OCI-LY7 (cell line): ENCODE measurements around the gene SLC35G2. TPM values are rescaled to one million over a fixed set of nuclear protein-coding genes. Genes with fewer than 3 reads are reported as not detected.

ENCODE experiments used
- BruUV-seq: library from RNA; stranded (reverse); fragments of 400-500 nt; replicated peaks from 2 replicates; lab custom pipeline; 2021; lab: Mats Ljungman, UMichigan
- CTCF ChIA-PET: fragments of 300-600 bp; sonication (Branson Sonifier 250); formaldehyde crosslinking; loops from one replicate; lab custom pipeline; 2022; ENCODE audit warnings: antibody characterized with exemption; ENCODE audit not compliant: unreplicated experiment; lab: Charles Lee
- POLR2A ChIA-PET: fragments of 300-600 bp; sonication (Branson Sonifier 250); formaldehyde crosslinking; loops from one replicate; lab custom pipeline; 2022; ENCODE audit warnings: antibody characterized with exemption; lab: Charles Lee
- DNase-seq: peaks from one replicate; pipeline ENCODE4 v3.0.0-alpha.2; 2015; ENCODE audit warnings: low spot score
- H2AFZ ChIP-seq: fragments of 200-600 bp; sonication (generic), shearing (Covaris generic); 2 replicates; pipeline ENCODE4 v1.6.1; 2014; ENCODE audit warnings: mild to moderate bottlenecking, antibody characterized with exemption, low read length, moderate library complexity
- H3K27ac ChIP-seq: fragments of 200-600 bp; sonication (generic); 2 replicates; pipeline ENCODE4 v1.5.1; 2014; ENCODE audit warnings: mixed run types, low read depth, mild to moderate bottlenecking, moderate library complexity, low read length, inconsistent platforms; ENCODE audit not compliant: poor library complexity, severe bottlenecking
- H3K36me3 ChIP-seq: fragments of 200-600 bp; sonication (generic); 2 replicates; pipeline ENCODE4 v1.6.1; 2014; ENCODE audit warnings: mild to moderate bottlenecking, antibody characterized with exemption, low read length, moderate library complexity, mixed read lengths; ENCODE audit not compliant: insufficient read depth
- H3K4me1 ChIP-seq: fragments of 200-600 bp; sonication (generic); 2 replicates; pipeline ENCODE4 v1.5.1; 2014; ENCODE audit warnings: mild to moderate bottlenecking, low read length; ENCODE audit not compliant: insufficient read depth, poor library complexity, severe bottlenecking
- H3K4me2 ChIP-seq: fragments of 200-600 bp; sonication (generic); 2 replicates; pipeline ENCODE4 v1.6.1; 2014; ENCODE audit warnings: mild to moderate bottlenecking, low read length
- H3K4me3 ChIP-seq: fragments of 200-600 bp; sonication (generic); 2 replicates; pipeline ENCODE4 v1.5.1; 2014; ENCODE audit warnings: mild to moderate bottlenecking, low read depth, low read length; ENCODE audit not compliant: poor library complexity, severe bottlenecking
- H3K79me2 ChIP-seq: fragments of 200-600 bp; sonication (generic); 2 replicates; pipeline ENCODE4 v1.6.1; 2016; ENCODE audit warnings: low read depth, mild to moderate bottlenecking, low read length, moderate library complexity, mixed read lengths; ENCODE audit not compliant: insufficient read depth
- H3K9me2 ChIP-seq: fragments of 200-600 bp; sonication (generic); 2 replicates; pipeline ENCODE4 v1.6.1; 2016; ENCODE audit warnings: mild to moderate bottlenecking, low read length, mixed read lengths; ENCODE audit not compliant: insufficient read depth
- H3K9me3 ChIP-seq: fragments of 200-600 bp; sonication (generic); 2 replicates; pipeline ENCODE4 v1.6.1; 2014; ENCODE audit warnings: mild to moderate bottlenecking, mixed run types, low read length, mixed read lengths
- H4K20me1 ChIP-seq: fragments of 200-600 bp; sonication (generic); 2 replicates; pipeline ENCODE4 v1.6.1; 2014; ENCODE audit warnings: mild to moderate bottlenecking, antibody characterized with exemption, low read length, moderate library complexity, mixed read lengths; ENCODE audit not compliant: insufficient read depth
- EZH2phosphoT487 ChIP-seq: fragments of 200-600 bp; sonication (generic); IDR thresholded peaks from 2 replicates; pipeline ENCODE4 v1.6.1; 2018; ENCODE audit warnings: low read depth, borderline replicate concordance, mild to moderate bottlenecking, mixed run types, antibody characterized with exemption, low read length, moderate library complexity, mixed read lengths
- intact Hi-C: fragments of 100-400 bp; cut with micrococcal nuclease; formaldehyde crosslinking; loops from one replicate; pipeline ENCODE4 v1.10.0; 2022; ENCODE audit not compliant: unreplicated experiment
- total RNA-seq, 2 experiments: library from RNA; depleted of rRNA in 1 of 2; stranded (reverse); fragments of >200 nt in 1 of 2; shearing (Covaris generic) in 1 of 2; gene quantifications; 2 replicates each; pipeline ENCODE4 v1.2.3, GENCODE V29; 2014 to 2022
- TF ChIP-seq, protein P1 (sequence below): fragments of 200-600 bp; sonication (generic); conservative IDR thresholded peaks from 2 replicates; pipeline ENCODE4 v1.5.1; 2014; ENCODE audit warnings: mild to moderate bottlenecking, antibody characterized with exemption, low read length, moderate library complexity, mixed read lengths

The SLC35G2 gene
- total RNA-seq, 2 experiments from 2014 or later, result 0.40 TPM; not detected in 1

DNA sequence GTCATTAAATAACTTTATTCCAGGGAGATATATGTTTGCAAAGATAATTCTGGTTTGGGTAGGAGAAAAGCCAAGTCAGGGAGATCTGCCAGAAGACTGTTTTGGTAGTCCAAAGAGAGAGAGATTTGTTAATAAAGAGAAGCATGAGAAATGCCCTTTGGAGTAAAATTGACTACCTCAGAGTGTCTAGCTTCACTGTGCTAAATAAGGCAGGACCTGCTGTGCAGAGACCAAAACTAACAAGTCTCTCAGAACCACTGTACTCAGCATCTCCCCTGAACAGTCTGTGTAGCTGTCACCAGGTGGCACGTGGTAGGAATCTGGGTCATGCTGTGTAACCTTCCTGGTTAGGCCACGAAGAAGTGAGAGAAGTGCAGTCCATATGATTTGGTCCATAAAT is 31.6 kb upstream of the SLC35G2 start:
- H3K27ac ChIP-seq, result no peak overlapping the region
- CTCF ChIA-PET, result no interaction called here
- POLR2A ChIA-PET, result interaction anchor here (0.6 to 1.0 kb wide), 4 partner anchors 28 to 585 kb away, joined by 3 read pairs; no protein-coding TSS in a partner anchor
- peak overlapping the region; percentile 44 for H3K4me2 ChIP-seq
- TF ChIP-seq, protein P1, sequence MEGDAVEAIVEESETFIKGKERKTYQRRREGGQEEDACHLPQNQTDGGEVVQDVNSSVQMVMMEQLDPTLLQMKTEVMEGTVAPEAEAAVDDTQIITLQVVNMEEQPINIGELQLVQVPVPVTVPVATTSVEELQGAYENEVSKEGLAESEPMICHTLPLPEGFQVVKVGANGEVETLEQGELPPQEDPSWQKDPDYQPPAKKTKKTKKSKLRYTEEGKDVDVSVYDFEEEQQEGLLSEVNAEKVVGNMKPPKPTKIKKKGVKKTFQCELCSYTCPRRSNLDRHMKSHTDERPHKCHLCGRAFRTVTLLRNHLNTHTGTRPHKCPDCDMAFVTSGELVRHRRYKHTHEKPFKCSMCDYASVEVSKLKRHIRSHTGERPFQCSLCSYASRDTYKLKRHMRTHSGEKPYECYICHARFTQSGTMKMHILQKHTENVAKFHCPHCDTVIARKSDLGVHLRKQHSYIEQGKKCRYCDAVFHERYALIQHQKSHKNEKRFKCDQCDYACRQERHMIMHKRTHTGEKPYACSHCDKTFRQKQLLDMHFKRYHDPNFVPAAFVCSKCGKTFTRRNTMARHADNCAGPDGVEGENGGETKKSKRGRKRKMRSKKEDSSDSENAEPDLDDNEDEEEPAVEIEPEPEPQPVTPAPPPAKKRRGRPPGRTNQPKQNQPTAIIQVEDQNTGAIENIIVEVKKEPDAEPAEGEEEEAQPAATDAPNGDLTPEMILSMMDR, result 0 out of 2 replicates have a peak, but pooled peaks have one; percentile 18
- no peak for TF ChIP-seq EZH2phosphoT487
- H4K20me1 ChIP-seq, result no peaks in the 10 kb centered on the region
- peak; percentile 47 for DNase-seq
- H2AFZ ChIP-seq, result peak overlapping the region; percentile 88
- H3K4me1 ChIP-seq, result peaks cover 16% of the 10 kb centered on the region
- H3K9me2 ChIP-seq, result no peaks in the 10 kb centered on the region
- H3K79me2 ChIP-seq, result no peaks in the 10 kb centered on the region
- no TSS peak for BruUV-seq
- H3K9me3 ChIP-seq, result no peaks in the 10 kb centered on the region
- H3K4me3 ChIP-seq, result no peak overlapping the region
- intact Hi-C loops, result no loop called here
- no peaks in the 10 kb centered on the region for H3K36me3 ChIP-seq

DNA sequence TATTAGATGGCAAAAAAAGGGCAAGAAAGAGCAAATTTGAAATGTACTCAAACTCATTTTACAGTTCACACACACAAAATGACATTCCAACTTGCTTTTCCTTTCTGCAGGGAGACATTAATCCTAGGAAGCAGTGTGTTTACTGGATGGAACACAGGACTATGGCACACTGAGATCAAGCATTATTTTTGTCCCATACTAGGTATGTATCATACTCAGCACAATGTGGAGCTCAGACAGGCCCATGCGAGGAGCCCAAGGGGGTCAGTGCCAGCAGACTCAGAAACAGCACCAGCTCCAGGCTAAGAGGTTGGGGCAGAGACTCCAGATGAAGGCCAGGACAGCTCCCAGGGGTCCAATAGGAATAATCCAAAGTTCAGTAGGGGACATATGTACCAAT is 30.8 kb upstream of the SLC35G2 start:
- no peaks in the 10 kb centered on the region for H3K79me2 ChIP-seq
- no TSS peak for BruUV-seq
- H3K36me3 ChIP-seq, result no peaks in the 10 kb centered on the region
- TF ChIP-seq, protein P1, result no peak
- TF ChIP-seq EZH2phosphoT487, result no peak
- H4K20me1 ChIP-seq, result no peaks in the 10 kb centered on the region
- no peak overlapping the region for H2AFZ ChIP-seq
- H3K4me1 ChIP-seq, result peaks cover 16% of the 10 kb centered on the region
- H3K9me3 ChIP-seq, result no peaks in the 10 kb centered on the region
- CTCF ChIA-PET, result no interaction called here
- H3K4me3 ChIP-seq, result no peak overlapping the region
- no peak for DNase-seq
- intact Hi-C loops, result no loop called here
- no peaks in the 10 kb centered on the region for H3K9me2 ChIP-seq
- POLR2A ChIA-PET, result interaction anchor here (0.5 to 0.6 kb wide), 3 partner anchors 44 to 744 kb away, joined by 3 to 4 read pairs (median 3); no protein-coding TSS in a partner anchor
- H3K27ac ChIP-seq, result no peak overlapping the region
- H3K4me2 ChIP-seq, result no peak overlapping the region

DNA sequence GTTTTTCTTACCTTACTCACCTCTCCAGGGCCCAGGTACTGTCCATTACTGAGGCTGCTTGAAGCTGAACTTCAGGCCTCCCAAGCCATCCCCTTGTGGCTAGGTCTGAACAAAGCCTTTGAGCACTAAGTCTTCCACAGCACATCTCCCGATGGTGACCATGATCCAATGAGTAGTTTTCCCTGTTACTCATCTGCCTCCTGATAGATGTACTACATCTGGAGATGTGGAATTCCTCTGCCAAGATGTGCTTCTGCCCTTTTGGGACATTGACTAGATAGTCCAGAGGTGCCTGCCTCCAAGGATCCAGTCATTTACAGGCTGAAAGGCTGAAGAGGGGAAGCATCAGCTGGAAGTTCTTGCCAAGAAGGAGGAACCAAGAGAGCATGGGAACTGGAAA is 28.9 kb upstream of the SLC35G2 start:
- TF ChIP-seq, protein P1, result no peak
- no peak for TF ChIP-seq EZH2phosphoT487
- H3K9me2 ChIP-seq, result no peaks in the 10 kb centered on the region
- H3K4me2 ChIP-seq, result no peak overlapping the region
- CTCF ChIA-PET, result no interaction called here
- POLR2A ChIA-PET, result interaction anchor here (0.7 to 1.0 kb wide), 2 partner anchors 127 to 421 kb away, joined by 3 read pairs; no protein-coding TSS in a partner anchor
- intact Hi-C loops, result no loop called here
- no peaks in the 10 kb centered on the region for H3K36me3 ChIP-seq
- H3K4me1 ChIP-seq, result peaks cover 21% of the 10 kb centered on the region
- H3K79me2 ChIP-seq, result no peaks in the 10 kb centered on the region
- no peak for DNase-seq
- H3K9me3 ChIP-seq, result no peaks in the 10 kb centered on the region
- H3K27ac ChIP-seq, result no peak overlapping the region
- H4K20me1 ChIP-seq, result no peaks in the 10 kb centered on the region
- H3K4me3 ChIP-seq, result no peak overlapping the region
- no peak overlapping the region for H2AFZ ChIP-seq
- BruUV-seq, result no TSS peak
